SK-N-MC (cell line): ENCODE results near the gene ZNF335.

Experiments
- EZH2 ChIP-seq: fragments of 200-600 bp; sonication (generic); IDR thresholded peaks from one replicate; pipeline ENCODE4 v1.6.1; 2017; ENCODE audit warnings: antibody characterized with exemption
- POLR2AphosphoS5 ChIP-seq: IDR thresholded peaks from 2 replicates; pipeline ENCODE4 v1.6.1; 2012; ENCODE audit warnings: mild to moderate bottlenecking, low read depth, low read length, borderline replicate concordance

GRCh38 chr20:46014517-46015396 lies 42.8 kb upstream of the ZNF335 start:
- TF ChIP-seq POLR2AphosphoS5: no peak
- no peak for TF ChIP-seq EZH2
